Germinal center (tissue), 1 donor: Measurements from ENCODE around the gene SMARCD2.
A peak's percentile ranks its signal among the peaks of the same experiment; 100 is the strongest.
"Not testable (repeated sequence)": the region's sequence is repeated elsewhere in the genome, so short reads cannot be mapped to it uniquely, and the experiment has no call there.

Experiments
- DNase-seq: peaks from one replicate; pipeline ENCODE4 v3.0.0; 2012; ENCODE audit warnings: mixed read lengths, low spot score

Gene SMARCD2

DNA sequence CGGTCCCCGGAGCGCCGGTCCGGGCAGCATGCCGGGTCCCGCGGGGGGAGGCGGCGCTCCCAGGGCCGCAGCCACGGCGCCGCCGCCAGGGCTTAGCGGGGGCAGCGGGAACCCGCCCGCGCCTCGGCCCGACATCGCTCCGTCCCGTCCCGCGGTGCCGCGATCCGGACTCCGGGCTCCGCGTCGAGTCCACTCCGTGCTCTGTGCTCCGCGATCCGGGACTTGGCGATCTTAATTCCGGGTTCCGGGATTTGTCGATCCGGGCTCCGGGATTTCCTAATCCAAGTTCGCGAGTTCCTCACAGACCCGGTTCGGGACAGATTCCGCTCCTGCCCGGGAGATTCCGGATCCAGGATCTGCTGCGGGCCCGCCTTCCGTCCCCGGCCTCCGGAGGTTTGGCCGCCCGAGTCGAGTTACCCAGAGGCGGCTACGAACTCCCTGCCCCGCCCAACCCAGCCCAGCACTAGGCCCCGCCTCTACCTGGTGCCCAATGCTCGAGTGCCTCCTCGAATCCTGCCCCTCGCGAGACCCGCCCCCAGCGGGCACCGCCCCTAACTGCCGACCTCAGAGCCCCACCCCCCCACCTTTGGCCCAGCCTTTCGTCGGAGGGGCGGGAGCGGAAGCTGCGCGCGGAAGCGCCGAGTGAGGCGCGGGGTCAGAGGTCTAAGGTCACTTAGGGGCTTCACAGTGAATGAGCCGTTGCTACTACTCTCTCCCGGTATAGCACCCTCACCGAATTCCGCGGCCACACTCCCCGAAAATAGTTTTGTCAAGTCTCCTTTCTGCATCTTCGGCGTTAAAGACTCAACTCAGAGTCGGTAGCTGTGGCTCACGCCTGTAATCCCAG, at the start of gene SMARCD2:
SMARCD2 (minus strand) TSS at position 146 of the 847 bp plus-strand sequence; CDS start at position 135, 11 bp downstream.
- peak; percentile 96 for DNase-seq

DNA sequence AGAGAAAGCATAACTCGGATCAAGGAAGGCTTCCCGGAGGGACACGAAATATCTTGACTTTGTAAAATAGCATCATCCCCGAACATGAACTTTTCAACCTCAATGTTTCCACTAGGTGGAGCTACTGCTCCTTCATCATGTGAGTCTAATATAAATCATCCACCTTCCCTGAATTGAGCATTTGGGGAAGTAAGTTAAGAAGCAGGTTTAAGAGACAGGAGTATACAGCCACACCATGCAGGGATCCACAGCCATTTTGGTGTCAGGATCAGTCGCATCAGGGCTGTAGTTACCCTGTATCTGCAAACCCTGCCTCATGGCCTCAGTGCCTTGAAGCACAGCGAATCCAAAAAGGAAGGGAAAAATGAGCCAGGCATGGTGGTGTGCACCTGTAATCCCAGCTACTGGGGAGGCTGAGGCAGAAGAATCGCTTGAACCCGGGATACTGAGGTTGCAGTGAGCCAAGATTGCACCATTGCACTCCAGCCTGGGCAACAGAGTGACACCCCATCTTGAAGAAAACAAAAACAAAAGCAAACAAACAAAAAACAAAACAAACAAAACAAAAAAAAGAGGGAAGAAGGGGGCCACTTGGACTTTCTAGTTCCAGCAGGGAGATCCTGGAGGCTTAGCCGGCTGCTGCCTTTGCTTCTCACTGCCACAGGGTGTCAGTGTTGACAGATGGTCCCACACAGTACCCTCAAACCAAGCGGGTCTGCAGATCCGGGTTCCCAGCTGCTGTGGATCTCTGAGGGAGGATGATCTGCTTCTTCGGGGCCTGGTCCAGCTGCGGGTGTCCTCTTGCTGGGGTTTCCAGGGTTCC, 46.8 kb upstream of the SMARCD2 start:
- DNase-seq: not testable (repeated sequence)

DNA sequence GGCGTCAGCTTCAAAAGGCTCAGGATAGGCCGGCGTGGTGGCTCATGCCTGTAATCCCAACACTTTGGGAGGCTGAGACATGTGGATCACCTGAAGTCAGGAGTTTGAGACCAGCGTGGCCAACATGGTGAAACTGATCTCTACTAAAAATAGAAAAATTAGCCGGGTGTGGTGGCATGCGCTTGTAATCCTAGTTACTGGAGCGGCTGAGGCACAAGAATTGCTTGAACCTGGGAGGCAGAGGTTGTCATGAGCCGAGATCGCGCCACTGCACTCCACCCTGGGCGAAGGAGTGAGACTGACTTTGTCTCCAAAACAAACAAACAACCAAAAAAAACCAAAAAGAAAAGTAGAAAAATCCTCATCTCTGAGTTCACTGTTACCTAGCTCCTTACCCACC, 42.6 kb upstream of the SMARCD2 start:
- not testable (repeated sequence) for DNase-seq

DNA sequence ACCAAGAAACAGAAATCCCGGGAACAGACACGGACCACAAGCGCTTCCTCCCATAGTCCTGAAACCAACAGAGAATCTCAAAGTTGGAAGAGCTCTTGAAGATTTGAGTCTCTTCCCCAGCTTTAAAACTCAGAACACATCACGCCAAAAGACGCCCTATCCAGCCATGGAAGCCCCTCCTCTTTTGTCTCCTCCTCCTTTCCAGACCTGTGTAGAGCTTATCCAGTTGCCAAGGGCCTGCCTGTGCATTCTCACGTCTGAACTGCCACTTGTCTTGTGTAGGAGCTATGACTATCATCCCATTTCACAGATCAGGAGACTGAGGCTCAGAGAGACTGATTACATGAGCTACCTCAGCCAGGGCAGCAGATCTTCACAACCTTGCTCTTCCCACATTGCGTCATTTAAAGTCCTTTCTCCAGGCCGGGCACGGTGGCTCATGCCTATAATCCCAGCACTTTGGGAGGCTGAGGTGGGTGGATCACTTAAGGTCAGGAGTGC, 40.2 kb upstream of the SMARCD2 start:
- DNase-seq: not testable (repeated sequence)

DNA sequence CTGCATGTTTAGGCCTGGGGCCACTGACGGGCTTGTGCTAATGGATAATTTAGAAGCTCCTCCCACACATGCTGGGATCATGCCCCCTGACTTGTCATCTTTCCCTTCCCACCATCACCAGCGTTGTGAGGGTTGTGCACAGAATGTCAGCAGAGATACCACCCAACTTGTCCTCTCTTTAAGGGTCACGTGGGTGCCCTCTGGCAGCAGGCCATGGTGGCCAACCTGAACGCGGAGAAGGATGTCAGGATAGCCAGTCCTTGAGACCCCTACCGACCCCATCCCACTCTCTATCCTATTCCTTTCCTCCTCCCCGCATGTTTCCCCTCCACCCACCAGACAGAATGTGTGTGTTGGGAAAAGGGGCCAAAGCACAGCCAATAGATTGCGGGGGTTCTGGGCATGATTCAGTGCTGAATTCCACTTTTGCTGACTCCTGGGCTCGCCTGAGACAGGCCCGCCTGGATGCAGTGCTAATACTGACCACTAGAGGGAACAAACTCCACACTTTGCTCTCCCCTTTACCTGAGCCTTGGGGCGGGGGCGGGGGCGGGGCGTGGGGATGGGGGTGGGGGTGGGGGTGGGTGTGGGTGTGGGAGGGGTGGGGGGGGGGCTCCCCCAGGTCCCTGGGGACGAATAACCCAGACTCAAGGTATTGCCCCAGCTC, 39.6 kb upstream of the SMARCD2 start, which contains the start of gene GH2:
GH2 (minus strand) TSS at position 10 of the 667 bp plus-strand sequence. CDS start 143 bp downstream, outside the sequence.
- peak; percentile 79 for DNase-seq

DNA sequence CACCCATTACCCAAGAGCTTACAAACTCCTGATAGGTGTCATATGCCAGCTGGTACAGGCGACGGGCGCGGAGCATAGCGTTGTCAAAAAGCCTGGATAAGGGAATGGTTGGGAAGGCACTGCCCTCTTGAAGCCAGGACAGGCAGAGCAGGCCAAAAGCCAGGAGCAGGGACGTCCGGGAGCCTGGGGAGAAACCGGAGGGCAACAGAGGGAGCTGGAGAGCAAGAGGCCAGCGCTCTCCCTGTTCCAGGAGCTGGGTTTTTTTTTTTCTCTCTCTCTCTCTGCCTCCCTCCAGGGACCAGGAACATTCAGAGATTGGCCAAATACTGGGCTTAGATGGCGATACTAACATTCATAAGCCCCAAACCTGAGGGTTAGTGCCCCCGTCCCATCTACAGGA, 38.9 kb upstream of the SMARCD2 start:
- DNase-seq: not testable (repeated sequence)

DNA sequence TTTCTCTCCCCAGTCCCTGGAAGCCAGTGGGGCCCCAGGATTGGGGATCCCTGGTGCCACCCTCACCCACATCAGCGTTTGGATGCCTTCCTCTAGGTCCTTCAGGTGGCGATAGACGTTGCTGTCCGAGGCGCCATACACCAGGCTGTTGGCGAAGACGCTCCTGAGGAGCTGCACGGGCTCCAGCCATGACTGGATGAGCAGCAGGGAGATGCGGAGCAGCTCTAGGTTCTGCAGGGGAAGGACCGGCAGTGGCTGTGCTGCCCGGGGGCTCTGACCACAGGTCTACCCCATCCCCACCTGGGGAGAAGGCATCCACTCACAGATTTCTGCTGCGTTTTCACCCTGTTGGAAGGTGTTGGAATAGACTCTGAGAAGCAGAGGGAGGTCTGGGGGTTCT, 38.2 kb upstream of the SMARCD2 start:
- DNase-seq: no peak

DNA sequence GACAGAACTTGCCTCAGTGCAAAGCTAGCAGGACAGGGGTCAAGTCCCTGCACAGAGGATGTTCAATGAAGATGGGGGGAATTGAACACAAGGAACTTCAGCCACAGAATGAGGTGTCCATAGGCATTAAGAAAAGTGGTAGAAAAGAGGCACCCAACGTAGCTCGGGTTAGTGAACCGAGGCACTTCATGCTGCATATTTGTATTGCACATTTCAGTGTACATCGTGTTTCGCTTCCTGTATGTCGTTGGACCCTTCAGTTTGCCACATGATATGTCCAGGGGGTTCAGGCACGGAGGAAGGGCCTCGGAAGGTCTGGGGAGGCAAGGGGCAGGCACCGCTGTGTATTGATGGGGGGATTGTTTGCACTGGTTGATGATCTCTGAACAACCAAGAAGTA, 35.9 kb upstream of the SMARCD2 start:
- not testable (repeated sequence) for DNase-seq

DNA sequence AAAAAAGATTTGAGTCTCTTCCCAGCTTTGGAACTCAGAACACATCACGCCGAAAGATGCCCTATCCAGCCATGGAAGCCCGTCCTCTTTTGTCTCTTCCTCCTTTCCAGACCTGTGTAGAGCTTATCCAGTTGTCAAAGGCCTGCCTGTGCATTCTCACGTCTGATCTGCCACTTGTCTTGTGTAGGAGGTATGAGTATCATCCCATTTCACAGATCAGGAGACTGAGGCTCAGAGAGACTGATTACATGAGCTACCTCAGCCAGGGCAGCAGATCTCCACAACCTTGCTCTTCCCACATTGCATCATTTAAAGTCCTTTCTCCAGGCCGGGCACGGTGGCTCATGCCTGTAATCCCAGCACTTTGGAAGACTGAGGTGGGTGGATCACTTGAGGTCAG, 32.2 kb upstream of the SMARCD2 start:
- DNase-seq: not testable (repeated sequence)

DNA sequence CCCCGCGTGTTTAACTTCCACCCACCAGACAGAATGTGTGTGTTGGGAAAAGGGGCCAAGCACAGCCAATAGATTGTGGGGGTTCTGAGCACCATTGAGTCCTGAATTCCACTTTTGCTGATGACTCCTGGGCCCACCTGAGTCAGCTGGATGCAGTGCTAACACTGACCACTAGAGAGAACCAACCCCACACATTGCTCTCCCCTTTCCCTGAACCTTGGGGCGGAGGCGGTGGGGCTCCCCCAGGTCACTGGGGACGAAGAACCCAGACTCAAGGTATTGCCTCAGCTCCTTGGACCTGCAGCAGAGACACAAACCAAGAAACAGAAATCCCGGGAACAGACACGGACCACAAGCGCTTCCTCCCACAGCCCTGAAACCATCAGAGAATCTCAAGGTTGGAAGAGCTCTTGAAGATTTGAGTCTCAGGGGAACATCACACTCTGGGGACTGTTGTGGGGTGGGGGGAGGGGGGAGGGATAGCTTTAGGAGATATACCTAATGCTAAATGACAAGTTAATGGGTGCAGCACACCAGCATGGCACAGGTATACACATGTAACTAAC, 31.7 kb upstream of the SMARCD2 start:
- not testable (repeated sequence) for DNase-seq

DNA sequence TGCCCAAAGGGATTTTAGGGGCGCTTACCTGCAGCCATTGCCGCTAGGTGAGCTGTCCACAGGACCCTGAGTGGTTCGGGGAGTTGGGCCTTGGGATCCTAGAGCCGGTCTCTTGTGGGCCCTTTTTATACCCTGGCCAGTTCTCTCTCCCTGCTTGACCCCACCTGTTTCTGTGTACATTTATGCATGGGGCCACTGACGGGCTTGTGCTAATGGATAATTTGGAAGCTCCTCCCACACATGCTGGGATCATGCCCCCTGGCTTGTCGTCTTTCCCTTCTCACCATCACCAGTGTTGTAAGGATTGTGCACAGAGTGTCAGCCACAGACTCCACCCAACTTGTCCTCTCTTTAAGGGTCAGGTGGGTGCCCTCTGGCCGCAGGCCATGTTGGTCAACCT, 31.1 kb upstream of the SMARCD2 start, which contains the start of gene CSH2:
CSH2 (minus strand) TSS at position 101 of the 400 bp plus-strand sequence; CDS start at position 38, 63 bp downstream.
- not testable (repeated sequence) for DNase-seq

DNA sequence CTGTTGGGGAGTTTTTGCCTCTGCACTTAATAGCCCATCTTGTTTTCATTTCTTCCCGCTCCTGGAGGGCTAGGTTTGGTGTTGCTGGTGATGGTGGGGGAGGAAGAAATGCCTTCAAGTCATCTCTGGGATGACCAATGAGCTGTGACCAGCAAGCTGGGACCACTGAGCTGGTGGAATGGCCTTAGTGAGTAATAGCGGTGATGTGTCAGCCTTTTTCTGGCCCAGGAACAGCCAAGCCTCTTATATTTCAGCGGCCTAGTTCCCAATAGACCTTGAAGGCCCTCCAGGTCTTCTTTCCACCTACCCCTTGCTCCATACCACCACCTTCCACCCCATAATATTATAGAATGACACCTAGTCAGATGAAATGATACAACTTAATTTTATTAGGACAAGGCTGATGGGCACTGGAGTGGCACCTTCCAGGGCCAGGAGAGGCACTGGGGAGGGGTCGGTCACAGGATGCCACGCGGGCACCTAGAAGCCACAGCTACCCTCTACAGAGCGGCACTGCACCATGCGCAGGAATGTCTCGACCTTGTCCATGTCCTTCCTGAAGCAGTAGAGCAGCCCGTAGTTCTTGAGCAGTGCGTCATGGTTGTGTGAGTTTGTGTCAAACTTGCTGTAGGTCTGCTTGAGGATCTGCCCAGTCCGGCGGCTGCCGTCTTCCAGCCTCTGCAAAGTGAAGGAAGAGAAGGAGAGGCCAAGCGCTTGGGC, 29.3 kb upstream of the SMARCD2 start:
- not testable (repeated sequence) for DNase-seq

DNA sequence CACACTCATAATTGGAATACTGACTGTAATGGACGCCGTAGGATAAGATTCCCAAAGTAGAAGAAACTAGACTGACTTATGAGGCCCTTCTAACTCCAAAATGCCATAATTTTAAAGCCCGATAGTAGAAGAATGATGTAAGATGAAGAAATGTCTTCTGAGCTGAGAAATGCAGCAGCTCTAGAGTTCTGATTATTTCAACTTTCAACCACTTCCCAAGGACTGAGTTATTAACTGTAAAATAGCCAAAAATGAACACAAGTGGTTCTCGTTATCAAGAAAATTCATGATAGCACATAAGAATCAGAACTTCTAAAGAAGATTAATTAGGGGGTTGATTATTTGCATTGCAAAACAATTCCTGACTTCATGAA, 27.8 kb upstream of the SMARCD2 start:
- not testable (repeated sequence) for DNase-seq

DNA sequence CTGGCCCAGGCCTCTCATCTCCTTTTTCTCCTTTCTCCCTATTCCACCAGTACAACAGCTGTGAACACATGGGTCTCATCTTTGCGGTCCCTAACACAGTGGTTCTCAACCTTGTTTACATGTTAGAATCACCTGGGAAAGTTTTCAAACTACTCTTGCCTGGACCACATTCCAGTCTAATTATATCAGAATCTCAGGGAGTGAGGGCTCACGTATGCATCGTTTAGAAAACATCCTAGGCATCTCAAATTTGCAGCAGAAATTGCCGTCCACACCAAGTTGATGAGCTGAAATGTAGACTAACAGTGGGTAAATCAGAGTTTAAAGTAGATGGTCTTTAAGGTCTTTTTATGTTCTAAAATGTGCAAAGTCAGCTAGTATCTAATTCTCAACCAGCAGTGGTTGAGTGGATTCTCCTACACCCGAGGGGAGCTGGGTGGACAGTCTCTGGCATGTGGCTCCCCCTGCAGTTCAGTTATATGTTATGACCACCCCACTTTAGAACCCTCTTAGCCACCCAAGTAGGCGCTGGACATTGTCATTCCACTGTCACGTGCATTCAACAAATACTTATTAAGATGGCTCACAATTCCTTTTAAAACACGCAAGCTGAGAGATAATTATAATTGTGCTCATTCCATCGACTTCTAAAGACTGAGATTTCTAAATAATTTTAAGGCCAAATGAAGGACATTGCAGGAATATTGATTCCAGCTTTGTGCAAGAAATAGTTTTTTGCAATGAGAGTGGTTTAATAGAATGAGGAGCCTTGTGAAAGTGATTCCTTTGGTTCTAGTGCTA, 27.2 kb upstream of the SMARCD2 start:
- DNase-seq: not testable (repeated sequence)

DNA sequence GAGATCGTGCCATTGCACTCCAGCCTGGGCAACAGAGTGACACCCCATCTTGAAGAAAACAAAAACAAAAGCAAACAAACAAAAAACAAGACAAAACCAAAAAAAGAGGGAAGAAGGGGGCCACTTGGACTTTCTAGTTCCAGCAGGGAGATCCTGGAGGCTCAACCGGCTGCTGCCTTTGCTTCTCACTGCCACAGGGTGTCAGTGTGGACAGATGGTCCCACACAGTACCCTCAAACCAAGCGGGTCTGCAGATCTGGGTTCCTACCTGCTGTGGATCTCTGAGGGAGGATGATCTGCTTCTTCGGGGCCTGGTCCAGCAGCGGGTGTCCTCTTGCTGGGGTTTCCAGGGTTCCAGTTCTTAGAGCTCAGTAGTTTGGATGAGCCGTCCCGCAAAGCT, 24.1 kb upstream of the SMARCD2 start:
- DNase-seq: not testable (repeated sequence)

DNA sequence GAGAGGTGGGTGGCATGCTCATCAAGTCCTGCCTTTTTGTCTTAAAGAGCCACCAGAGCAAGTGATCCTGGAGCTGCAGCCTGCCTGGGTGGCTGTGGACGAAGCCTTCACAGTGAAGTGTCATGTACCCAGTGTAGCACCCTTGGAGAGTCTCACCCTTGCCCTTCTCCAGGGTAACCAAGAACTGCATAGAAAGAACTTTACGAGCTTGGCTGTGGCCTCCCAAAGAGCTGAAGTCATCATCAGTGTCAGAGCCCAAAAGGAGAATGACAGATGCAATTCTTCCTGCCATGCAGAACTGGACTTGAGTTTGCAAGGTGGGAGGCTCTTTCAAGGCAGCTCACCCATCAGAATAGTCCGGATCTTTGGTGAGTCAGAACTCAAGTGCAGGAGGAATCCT, 16.8 kb upstream of the SMARCD2 start:
- DNase-seq: no peak

DNA sequence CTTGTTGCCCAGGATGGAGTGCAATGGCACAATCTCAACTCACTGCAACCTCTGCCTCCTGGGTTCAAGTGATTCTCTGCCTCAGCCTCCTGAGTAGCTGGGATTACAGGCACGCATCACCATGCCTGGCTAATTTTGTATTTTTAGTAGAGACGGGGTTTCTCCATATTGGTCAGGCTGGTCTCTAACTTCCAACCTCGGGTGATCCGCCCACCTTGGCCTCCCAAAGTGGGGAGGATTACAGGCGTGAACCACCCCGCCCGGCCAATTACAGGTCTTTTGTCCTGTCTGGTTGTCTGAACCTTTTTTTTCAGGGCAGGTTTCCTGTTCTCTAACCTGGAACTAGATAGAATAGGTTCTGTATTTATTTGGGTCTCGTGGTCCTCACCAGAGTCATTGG, 13.9 kb upstream of the SMARCD2 start:
- not testable (repeated sequence) for DNase-seq

DNA sequence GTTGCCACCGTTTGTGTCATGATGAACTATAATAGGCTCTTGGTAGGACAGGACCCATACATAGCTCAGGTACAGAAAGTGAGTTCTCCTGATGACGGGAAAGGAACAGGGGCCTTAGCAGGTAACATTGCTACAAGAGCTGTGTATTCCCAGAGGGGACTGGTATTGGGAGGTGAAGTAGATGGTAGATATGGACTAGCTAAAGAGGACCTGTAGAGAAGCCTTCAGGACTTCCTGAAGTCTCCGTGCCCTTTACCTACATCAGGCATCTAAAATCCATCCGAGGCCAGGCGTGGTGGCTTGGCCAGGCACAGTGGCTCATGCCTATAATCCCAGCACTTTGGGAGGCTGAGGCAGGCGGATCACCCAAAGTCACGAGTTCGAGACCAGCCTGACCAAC, 12.7 kb upstream of the SMARCD2 start:
- no peak for DNase-seq

DNA sequence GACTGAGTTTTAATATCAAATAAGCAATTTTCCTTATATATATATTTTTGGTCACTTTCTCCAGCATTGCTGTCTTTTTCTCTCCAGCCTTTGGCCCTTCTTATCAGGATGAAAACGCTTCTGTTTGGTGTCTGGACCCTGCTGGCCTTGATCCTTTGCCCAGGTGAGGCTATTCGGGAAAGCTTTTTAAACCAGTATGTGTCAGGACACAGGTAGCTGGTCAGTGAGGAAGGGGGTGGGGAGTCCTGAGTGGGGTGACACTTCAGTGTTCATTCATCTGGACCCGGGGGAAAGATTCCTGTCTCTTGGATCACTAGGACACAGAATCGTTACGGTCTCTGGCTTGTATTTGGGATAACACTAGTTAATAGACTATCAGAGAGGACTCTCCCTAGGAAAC, 12.2 kb upstream of the SMARCD2 start:
- DNase-seq: no peak

DNA sequence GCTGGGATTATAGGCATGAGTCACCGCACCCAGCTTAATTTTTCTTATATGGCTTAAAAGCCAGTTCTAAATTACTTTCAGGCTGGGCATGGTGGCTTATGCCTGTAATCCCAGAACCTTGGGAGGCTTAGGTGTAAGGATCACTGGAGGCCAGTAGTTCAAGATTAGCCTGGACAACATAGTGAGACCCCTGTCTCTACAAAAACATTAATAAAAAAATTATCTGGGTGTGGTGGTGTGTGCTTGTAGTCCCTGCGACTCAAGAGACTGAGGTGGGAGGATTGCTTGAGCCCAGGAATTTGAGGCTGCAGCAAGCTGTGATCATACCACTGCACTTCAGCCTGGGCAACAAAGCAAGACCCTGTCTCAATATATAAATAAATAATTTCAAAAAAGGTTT, 10.8 kb upstream of the SMARCD2 start:
- no peak for DNase-seq
